GM21737 (cell line): Measurements from ENCODE around the gene LPP.

Experiments
- ATAC-seq: cut with Tn5 transposase; IDR thresholded peaks from one replicate; pipeline ENCODE4 v1.9.1; 2021; ENCODE audit warnings: mild to moderate bottlenecking, moderate library complexity; ENCODE audit not compliant: unreplicated experiment

Gene LPP

GRCh38 chr3:188721312-188721711 is 567.4 kb downstream of the LPP start:
- no peak for ATAC-seq

- no peak for ATAC-seq
Measured at GRCh38 chr3:188721990-188722389, 568.0 kb downstream of the LPP start.

GRCh38 chr3:188722963-188723362 is 569.0 kb downstream of the LPP start:
- no peak for ATAC-seq

GRCh38 chr3:188727052-188727451 is 573.1 kb downstream of the LPP start:
- no peak for ATAC-seq

DNA sequence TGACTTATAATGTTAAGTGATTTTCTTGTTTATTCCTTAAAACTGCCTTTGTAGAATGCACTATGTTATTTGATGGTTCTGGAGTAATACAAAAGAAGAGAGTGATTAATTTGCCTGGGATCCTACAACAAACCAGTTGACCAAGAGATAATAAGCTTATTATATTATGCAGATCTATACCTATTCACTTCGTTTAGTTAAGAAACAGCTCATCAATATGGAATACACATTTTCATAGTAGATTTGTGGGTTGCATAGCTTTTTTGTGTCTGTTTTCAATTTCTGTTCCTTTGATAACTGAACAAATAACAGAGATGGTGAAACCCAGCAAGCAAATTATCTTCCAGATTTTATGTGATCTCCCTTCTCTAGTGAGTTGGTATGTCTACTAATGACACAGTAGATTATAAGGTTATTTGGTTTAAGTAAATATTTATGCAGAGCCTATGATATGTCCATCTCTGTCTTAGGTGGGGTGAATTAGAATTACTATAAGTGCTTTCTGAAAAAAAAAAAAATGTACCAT is 574.5 kb downstream of the LPP start:
- ATAC-seq: no peak

DNA sequence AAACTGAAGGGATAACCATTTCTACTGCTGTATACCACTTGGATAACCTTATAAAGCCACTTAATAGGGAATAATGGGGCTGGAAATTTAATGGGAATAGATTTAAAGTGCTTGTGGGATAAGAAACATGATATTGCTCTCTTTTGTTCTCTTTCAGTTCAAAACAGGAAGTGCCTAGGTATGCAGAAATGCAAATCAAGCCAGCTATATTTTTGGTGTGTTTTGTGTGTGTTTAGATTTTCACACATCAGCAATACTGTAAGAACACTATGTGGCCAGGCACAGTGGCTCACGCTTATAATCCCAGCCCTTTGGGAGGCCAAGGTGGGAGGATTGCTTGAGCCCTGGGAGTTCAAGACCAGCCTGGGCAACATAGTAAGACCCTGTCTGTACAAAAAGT is 575.5 kb downstream of the LPP start:
- no peak for ATAC-seq

GRCh38 chr3:188734395-188734794 is 580.4 kb downstream of the LPP start:
- ATAC-seq: no peak

DNA sequence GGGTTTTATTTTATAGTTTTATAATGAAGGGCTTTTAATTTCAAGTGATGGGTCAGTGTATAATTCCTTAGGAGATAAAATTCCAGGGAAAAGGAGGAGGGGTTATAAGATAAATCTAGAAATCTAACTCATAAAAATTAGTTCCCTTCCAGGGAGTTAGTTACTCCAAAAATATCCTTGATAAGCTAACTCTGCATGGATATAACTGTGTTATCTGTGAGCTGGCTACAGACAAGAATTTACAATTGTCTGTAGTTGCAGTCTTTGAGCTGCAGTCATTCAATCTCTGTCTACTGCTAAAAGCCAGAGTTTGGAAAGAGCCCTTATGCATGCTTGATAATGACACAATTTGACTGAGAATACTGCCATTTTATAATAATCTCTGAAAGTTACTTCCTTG is 585.6 kb downstream of the LPP start:
- no peak for ATAC-seq

- ATAC-seq: no peak
Measured at GRCh38 chr3:188740010-188740409, 586.1 kb downstream of the LPP start.

DNA sequence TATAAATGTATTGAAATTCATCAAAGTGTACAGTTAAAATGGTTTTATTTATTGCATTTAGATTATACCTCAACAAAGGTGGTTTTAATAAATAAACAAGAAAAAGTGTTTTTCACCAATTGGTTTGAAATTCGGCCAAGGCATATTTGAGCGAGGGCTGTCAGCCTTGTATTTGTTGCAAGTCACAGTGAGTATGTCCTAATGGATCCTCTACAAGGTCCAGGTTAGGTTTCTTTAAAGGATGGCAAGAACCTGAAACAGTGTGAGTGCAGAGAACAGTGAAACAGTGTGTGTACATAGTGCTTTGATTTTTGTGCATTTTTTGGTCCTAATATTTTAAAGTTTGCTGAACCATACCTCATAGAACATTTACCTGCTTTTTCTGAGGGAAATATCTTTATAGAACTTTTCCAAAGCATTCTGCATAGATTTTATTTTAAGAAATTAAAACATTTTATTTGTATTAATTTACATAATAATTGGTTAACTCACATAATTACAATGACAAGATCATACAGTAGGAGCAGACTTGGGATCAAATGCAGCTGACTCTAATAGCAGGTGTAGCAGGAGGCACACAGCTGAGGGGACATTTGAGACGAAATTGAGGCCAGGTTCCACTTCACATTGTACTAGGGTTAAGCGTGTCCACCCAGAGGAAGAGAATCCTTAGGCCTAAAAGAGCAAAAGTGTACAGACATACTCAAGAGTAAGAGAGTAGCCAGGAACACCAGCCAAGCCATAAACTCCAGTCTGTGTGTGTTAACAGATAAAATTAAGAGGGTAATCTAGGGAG is 589.0 kb downstream of the LPP start:
- no peak for ATAC-seq

DNA sequence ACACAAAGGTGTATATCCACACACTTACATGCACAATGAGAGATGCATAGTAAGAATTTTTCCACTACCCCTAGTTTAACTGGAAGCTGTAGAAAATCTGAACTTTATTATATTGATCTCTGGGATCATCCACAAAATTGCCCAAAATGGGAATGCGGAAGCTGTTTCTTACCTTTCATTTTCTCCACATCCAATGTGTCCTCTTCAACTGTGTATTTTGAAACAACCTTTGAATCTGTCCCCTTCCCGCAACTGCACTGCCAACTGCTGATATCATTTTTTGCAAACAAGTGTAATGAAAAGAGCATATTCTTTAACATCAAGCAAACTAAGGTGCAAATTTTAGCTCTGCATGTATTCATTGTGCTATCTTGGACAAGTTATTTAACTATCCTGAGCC is 590.2 kb downstream of the LPP start:
- ATAC-seq: no peak

GRCh38 chr3:188745031-188745430 is 591.1 kb downstream of the LPP start:
- no peak for ATAC-seq

DNA sequence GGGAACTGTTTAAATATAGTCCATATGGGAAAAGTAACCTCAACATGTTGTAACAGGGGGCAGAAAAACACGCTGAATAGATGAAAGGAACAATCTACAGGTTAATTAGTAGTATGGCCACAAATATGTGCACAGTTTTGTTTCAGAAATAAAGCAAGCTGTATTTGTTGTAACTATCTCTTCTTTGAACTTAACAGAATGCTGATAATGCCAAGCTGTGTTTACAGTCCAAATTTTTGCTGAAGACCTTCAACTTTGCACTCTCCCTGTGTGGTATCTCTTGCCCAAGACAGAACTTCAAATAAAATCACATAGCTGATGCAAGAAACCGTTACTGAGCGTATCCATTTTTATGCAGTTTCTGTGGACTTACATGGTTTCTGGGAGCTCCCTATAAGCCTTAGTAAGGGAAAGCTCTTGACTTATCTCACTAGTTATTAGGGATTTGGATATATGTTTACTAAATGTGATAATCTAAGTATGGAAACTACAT is 592.4 kb downstream of the LPP start:
- ATAC-seq: no peak

DNA sequence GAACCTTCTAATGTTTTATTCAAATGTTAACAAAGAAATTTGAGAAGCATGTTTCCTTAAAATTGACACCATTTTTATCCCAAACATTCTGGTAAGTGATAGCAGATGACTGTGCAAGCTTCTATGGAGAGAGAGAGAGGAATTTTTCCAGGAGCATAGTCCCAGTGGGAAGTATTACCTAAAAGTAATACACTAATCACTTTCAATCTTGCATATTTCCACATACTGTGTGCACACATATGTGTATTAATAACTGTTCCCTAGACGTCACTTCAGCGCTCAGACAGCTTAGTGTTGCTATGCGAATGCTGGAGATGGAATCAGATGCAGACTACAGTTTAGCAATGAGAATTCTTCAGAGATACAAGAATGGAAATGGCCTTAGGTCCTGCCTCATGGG is 593.5 kb downstream of the LPP start:
- no peak for ATAC-seq

DNA sequence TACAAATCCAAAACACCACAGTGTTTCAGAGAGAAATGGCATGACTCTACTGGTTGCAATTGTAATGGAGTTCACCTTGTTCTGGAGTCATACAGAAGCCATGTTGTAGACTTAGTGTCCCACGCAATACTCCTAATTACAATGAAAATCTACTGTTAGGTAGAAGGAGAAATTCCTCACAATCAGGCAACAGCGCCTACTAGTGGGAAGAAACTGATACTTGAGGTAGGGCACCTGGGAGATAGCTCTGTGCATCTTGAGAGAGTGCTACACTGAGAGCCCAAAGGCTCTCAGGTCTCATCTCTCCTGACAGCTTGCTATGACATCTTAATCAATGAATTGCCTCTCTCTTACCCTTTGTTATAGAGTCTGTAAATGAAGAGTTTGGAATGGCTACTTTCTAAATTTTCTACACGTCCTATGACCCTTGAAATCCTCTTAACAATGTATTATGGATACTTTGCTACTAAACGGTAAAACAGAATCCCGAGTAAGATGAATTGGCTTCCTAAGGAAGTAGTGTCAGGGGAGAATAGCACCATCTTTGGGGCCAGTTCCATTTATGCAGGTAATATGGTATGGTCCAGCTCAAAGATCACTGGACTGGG is 595.2 kb downstream of the LPP start:
- ATAC-seq: no peak

DNA sequence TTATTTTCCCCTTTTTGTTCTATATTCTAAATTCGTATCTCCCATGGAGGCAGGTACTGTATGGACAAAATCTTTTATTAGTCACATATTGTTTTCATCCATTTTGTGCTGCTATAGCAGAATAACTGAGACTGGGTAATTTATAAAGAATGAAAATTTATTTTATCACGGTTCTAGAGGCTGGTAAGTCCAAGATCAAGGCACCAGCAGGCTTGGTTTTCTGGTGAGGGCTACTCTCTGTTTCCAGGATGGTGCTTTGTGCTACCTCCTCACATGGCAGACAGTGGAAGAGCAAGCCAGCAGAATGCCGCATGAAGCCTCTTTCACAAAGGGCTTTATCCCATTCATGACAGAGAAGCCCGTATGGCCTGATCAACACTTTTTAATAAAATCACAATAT is 595.9 kb downstream of the LPP start:
- no peak for ATAC-seq

DNA sequence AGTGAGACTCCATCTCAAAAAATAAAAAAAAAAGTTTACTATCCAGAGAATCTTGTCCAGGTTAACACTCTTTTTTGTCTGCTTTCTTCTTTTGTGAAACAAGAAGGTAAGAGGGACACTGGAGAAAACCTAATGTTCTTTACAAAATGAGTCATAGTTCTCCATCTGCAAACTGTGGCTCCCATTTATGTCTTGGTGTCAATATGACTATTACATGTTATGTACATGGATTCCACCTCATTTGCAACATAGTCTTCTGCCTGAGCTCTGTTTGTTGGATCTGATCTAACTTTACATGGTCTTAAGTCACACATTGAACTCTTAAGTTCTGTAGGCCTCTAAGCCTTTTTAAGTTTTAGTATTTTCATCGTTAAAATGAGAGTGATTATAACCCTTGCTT is 596.7 kb downstream of the LPP start:
- ATAC-seq: no peak

GRCh38 chr3:188752850-188753249 is 598.9 kb downstream of the LPP start:
- ATAC-seq: peak; percentile 24

DNA sequence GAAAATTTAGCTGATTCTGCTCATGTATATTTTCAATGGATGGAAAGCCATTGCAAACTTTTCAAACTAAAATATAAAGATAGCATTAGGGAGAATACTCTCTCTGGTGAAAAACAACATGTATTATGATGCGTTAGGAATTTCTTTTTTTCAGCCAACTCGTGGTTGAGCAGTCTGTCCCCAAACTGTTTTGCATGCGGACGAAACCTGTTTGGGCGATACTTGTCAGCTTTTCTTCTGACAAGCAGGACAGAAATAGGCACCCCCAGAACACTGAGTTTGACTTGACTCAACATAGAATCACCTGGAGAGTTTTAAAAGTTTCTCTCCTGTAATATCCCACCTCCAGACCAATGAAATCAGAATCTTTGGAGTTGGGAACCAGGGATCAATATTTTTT is 600.3 kb downstream of the LPP start:
- ATAC-seq: no peak

GRCh38 chr3:188756241-188756640 is 602.3 kb downstream of the LPP start:
- ATAC-seq: no peak

DNA sequence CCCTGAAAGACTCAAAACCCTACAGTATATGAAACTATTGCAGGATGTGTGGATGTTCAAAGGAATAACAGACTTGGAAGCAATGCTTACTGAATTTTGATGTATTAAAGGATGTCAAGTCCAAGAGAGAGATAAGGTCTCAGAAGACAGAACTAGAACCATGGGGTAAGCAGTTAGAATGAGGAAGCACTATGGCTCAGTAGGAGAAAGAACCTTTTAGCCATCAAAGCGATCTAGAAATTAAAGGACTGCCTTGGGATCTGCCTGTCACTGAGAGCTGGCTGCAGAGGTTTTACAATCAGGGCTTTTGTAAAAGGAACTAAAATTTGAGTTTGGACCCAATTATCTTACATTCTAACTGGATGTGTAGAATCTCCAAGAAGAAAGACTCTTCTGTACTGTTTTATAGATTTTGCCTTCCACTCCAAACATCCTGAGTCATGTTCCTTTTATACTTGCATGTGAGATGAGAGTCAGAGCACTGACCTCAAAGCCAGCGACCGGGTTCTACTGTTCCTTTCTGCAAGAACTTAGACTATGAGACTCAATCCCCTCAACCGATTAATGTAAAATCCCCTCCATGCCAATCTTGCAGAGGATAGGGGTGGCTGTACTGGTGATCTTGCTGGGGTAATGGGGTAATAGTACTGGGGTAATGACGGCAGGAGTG is 605.5 kb downstream of the LPP start:
- ATAC-seq: no peak

DNA sequence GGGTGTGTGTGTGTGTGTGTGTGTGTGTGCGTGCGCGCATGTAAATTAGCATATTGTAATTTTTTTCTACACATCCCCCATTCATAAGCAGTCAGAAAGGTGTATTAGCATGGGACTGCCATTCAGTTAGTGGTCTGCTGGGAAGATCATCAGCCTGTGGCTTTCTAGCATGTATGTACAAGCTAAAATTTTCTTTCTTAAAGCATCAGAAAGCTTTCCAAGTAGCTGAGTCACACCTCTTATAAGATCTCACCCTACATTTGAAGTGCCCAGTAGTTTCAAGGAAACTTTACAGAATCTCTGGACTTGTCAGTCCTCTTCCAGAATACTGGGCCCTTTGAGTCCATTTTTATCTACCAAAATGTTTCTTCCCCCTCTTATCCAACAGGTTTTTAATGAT is 606.5 kb downstream of the LPP start:
- ATAC-seq: no peak
